GM21786 (cell line): ENCODE data around the gene SDK1.
"Not testable (repeated sequence)": the region's sequence is repeated elsewhere in the genome, so short reads cannot be mapped to it uniquely, and the experiment has no call there.

ENCODE experiments used
- ATAC-seq: cut with Tn5 transposase; IDR thresholded peaks from one replicate; pipeline ENCODE4 v1.9.1; 2021; ENCODE audit not compliant: unreplicated experiment

SDK1 gene

GRCh38 chr7:3909128-3909527, 608.1 kb downstream of the SDK1 start:
- no peak for ATAC-seq

DNA sequence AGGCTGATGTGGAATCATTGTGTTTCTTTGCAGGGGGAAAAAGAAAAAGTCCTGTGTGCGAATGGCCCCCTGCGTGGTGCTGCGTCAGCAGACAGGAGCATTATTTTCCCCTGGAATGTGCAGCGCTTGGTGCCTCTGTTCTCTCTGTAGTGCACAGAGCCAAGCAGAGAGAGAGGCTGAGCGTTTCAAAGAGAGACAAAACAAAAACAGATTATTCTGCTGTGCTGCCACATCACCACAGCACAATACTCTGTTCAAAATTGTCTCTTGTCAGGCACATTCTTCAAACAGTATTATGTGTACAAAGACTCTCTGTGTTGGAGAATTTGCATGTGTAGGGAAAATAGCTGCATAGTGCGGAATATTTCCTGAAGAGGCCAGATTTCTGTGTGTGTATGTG, 609.0 kb downstream of the SDK1 start:
- no peak for ATAC-seq

- no peak for ATAC-seq
These were observed 610.6 kb downstream of the SDK1 start for GRCh38 chr7:3911685-3912084.

DNA sequence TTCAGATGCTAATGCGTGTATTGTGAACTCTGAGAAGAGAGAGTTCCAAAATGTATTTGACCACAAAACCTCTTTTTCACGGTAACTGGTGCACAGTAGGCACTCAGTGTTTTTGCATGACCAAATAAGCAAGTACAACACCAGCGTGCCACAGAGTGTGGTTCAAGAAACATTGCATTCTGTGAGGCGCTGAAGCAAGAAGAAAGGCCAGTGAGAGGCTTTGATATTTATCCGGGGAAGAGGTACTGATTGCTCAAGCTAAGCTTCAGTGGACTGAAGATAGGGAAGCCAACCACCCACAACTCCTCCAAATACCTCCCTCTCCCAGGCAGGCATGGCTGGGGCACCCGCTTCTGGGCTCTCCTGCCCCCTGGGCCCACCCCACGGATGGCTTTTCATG, 611.2 kb downstream of the SDK1 start:
- no peak for ATAC-seq

DNA sequence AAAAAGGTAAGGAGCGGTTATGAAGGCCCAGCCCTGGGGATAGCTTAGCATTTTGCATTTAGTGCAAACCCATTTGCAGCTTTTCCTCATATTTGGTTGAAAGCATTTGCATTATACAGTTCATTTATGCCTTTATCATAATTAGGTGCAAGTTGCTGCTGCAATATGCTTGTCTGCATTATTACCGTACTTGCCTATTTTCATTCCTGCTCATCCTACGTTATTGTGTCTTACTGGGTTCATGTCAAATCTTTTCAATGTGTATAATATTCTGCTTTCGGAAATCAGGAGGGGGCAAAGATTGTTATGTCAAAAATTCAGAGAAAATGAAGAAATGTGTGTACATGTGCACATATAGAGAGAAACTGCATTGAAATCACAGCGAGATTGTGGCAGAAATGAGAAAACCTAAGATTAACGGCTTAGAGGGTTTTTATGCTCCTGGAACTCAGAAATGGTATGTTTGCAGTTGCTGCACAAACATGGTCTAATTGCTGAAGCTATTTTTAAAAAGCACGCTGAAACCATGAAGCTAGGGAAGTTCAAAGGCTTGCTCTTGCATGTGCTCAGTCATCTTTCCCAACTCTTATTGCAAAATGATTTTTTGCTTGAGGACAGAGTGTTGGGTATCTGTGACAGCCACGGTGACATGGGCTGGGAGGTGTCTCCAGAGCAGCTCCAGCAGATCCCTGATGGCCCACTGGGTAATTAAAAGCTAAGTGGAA, 613.2 kb downstream of the SDK1 start:
- ATAC-seq: no peak

- ATAC-seq: no peak
These were observed 614.4 kb downstream of the SDK1 start for GRCh38 chr7:3915337-3915878.

DNA sequence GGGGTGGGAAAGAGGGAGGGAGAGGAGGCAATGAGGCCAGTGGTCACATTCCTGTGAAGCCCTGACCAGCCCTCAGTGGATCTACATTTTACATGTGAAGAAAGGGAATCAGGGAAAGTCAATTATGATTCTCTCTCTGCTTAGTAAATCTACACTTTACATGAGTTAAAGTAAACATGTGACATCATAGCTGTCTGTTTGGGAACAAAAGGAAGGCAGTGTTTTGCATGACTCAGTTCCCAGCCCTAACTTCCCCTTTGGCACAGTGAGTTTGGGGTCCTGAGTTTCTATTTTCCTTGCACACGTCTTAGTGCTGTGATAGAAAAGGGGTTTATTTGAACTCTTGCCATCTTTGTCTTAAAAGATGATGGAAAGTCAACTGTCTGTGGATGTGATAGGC, 615.1 kb downstream of the SDK1 start:
- ATAC-seq: no peak

DNA sequence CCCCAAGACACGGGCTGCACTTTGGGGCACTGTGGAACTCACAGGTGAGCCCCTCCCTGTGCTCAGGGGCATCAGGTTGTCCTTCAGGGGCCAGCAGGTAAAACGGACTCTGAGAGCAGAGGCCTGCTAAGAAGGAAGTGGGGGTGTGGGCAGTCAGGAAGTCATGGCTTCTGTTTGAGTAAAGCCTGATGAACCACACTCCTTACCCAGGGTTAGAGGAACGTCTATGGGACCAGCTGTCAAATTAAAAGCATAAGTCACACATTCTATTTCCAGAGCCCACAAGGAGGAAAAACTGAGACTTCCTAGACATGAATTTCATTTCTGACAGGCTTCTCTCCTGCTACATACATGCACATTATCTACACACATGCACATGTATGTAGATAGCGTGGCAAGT, 616.4 kb downstream of the SDK1 start:
- ATAC-seq: no peak

GRCh38 chr7:3918576-3918975, 617.5 kb downstream of the SDK1 start:
- ATAC-seq: no peak

- no peak for ATAC-seq
These were observed 621.2 kb downstream of the SDK1 start for GRCh38 chr7:3922175-3922635.

DNA sequence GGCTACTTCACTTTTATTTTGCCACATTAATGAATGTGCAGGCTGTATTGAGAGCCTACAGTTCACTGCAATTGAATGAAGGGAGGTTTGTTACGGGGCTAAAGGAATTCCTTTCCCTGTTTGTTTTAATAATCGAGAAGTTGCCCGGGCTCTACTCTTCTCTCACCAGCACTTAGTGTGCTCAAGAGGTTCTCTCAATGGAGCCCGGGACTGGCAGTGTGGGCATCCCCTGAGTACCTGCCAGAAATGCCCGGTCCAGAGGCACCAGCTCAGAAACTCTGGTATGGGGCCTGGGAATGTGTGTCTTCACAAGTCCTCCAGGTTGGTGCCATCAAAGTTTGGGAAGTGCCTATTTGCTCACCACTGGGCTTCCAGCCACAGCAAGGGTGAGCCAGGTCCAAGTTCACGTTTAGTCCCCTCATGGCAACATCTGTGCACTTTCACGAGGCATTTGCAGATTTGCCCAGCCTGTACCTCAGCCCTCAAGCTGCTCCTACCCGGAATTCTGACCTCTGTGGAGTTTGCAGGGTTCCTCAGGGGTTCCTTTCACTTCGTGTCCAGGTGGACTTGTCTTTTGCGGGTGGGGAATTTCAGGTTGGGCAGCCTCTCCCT, 622.4 kb downstream of the SDK1 start:
- no peak for ATAC-seq

DNA sequence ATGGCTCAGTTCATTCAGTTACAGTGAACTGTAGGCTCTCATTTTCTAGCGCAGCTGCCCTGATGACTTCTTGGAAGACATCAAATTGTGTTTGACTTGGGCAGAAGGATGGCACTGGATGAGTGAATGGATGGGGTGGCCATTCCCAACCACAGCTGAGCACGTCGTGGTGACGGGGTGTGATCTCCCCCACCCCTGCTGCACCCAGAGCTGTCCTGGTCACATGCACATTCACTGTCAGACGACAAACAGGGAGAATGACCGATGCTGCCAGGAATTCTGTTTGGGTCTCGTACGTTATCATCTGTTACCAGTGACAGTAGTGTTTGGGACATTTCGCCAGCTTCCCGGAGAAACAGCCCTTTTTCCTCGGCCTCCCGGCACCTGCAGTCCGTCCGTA, 623.2 kb downstream of the SDK1 start:
- ATAC-seq: no peak

DNA sequence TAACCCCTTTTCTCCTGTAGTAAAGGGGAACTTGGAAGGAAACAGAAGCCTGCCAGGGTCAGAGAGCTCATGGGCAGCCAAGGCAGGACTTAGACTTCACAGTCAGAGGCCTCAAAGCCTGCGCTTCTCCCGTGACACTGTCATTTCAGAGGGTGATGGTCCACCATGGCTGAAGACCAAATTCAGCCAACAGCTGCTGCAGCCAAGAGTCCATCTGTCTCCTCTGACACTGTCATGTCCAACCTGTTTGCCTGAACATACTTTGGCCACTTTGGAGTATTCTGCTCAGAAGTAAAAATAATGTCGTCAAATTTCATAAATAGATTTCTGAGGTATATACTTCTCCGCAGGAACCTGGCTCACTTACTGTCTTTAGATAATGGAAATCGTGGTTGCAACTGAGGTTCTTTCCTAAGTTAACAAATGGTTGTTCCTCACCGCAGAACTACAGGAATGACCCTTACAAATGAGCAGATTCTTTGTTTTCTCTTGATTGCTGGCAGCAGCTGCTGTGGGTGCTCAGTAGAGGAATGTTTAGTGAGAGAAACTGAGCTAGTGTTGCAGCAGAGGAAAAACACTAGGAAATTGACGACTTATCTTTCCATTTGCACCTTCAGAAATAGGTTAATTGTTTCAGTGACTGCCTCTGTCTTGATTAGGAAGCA, 626.5 kb downstream of the SDK1 start:
- ATAC-seq: no peak

DNA sequence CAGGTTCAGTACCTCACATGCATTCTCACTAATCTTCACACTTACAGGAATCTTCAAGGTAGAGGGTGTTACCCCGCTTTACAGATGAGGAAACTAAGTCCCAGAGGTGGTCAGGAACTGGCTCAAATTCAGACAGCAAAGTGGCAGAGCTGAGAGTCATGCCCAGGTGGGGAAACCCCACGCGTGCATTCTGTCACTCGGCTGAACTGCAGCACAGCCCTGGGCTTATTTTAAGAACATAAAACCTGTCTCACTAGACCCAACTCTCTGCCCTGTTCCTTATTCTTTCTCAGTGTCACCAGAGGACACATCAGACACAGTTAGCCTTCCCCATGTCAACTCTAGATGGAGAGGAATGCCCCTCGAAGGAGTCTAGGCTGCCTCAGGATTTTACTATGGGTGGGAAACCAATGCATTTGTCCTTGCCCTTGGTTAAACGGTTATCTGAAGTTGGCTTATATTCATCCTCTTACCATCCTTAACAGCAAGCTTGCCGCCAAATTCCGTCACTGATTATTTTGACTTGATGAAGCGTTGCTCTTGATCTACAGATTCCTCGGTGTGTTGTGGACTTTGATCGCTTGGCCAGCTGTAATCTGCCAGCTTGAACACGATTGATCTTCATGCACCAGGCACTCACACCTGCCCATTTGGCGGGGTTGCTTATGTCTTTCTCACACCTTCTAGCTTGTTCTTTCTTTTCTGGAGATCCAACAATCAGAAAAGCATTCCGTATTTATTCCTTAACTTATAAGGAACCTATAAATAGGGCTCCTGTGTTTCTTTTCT, 627.9 kb downstream of the SDK1 start:
- ATAC-seq: no peak

GRCh38 chr7:3931843-3932242, 630.8 kb downstream of the SDK1 start:
- no peak for ATAC-seq

GRCh38 chr7:3937146-3937545, 636.1 kb downstream of the SDK1 start:
- ATAC-seq: no peak

- ATAC-seq: no peak
These were observed 636.6 kb downstream of the SDK1 start for GRCh38 chr7:3937605-3938004.

DNA sequence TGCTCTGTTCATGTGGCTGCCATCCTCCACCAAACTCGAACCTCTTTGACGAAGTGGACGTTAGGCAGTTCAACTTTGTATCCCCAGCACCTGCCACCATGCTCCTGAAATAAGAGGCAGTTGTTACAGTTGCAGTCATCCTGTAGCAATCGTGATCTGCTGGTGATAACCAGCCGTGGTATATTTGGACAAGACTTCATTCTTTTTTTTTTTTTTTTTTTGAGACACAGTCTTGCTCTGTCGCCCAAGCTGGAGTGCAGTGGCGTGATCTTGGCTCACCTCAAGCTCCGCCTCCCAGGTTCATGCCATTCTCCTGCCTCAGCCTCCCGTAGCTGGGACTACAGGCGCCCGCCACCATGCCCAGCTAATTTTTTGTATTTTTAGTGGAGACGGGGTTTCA, 640.7 kb downstream of the SDK1 start:
- not testable (repeated sequence) for ATAC-seq

DNA sequence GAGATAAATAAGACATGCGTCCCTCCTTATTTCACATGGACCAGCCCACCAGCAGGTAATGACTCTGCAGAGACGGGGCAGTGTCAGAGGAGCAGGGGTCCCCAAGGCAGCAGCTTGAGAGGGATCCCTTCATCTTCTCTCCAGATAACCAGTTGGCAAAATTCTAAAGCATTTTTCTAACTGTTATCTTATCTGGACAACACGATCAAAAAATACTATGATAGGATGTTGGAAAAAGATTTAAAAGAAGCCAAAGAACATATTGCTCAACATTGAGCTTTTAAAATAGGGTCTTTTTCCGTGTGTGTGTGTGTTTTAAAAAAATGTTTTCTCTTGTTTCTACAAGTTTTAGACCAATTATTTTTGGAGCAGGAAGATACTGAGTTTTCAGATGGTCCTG, 641.2 kb downstream of the SDK1 start:
- no peak for ATAC-seq

DNA sequence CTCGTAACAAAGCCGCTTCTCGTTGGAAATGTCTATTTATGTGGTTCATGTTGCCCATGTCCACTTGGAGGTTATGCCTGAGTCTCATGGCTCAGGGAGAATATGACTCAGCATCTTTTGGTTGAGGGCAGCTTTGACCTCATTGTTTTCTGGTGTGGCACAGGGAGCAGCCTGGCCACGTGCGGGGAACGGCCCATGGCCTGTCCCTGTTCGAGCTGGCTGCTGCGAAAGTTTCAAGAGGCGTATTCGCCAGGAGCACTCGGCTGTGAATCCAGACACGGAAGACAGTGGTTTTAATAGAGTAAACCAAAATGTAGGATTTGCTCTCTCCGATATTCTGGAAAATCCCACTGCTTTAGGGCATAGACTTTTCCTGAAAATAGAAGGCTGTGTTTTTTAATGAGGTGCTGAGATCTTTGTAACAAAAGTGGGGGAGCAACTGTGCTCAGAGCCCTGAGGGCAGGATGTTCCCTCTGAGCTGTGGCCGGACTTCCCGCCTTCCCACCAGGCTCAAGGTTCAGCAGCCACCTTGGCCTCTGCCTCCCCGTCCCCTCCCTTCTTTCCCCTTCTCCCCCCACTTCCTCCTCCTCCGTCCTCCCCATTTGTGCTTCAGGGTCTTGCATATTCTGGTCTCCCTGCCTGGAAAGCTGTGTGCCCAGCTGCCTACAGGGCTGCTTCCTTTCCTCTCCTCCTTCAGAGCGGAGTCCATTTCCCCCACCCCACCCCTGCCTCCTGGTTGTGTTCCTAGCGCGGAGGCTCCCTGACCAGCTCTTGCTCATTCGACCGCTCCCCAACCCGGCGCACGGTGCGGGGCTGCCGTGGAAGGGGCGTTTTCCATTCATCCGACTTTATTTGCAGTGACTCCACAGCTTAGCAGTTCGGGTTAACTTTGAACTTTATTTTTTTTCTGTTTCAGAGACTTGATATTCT, 642.0 kb downstream of the SDK1 start:
- ATAC-seq: no peak
